Neural cell (in vitro differentiated cells): ENCODE measurements around the gene C4B. TPM values are rescaled to one million over a fixed set of nuclear protein-coding genes. Genes with fewer than 3 reads are reported as not detected.
"Not testable (repeated sequence)": the region's sequence is repeated elsewhere in the genome, so short reads cannot be mapped to it uniquely, and the experiment has no call there.

Experiments
- H2AFZ ChIP-seq: fragments of 200-600, 300-800 bp; sonication (generic), shearing (Covaris generic); 2 replicates; pipeline ENCODE4 v1.6.0; 2014; ENCODE audit warnings: low read depth, mild to moderate bottlenecking, antibody characterized with exemption, low read length, moderate library complexity
- H3F3A ChIP-seq: fragments of 200-600 bp; shearing (Covaris generic); 2 replicates; pipeline ENCODE4 v1.6.1; 2016; ENCODE audit warnings: mild to moderate bottlenecking, moderate library complexity, mixed read lengths, antibody characterized with exemption, low read length; ENCODE audit not compliant: insufficient read depth, poor library complexity, severe bottlenecking
- H3K27ac ChIP-seq: fragments of 200-600, 300-800 bp; sonication (generic), shearing (Covaris generic); 2 replicates; pipeline ENCODE4 v1.5.1; 2014; ENCODE audit warnings: mild to moderate bottlenecking, low read length, moderate library complexity
- H3K27me3 ChIP-seq: fragments of 300-800, 200-600 bp; sonication (generic), shearing (Covaris generic); 2 replicates; pipeline ENCODE4 v1.6.0; 2014; ENCODE audit warnings: mild to moderate bottlenecking, low read depth, low read length, moderate library complexity; ENCODE audit not compliant: insufficient read depth
- H3K36me3 ChIP-seq: fragments of 300-800, 200-600 bp; sonication (generic), shearing (Covaris generic); 2 replicates; pipeline ENCODE4 v1.5.1; 2014; ENCODE audit warnings: mild to moderate bottlenecking, antibody characterized with exemption, low read length, moderate library complexity; ENCODE audit not compliant: insufficient read depth
- H3K4me2 ChIP-seq: fragments of 300-800, 200-600 bp; sonication (generic), shearing (Covaris generic); 2 replicates; pipeline ENCODE4 v1.6.0; 2014; ENCODE audit warnings: mild to moderate bottlenecking, low read length
- H3K4me3 ChIP-seq: fragments of 300-800, 200-600 bp; sonication (generic), shearing (Covaris generic); 2 replicates; pipeline ENCODE4 v1.5.1; 2014; ENCODE audit warnings: mild to moderate bottlenecking, low read length, moderate library complexity
- H3K79me2 ChIP-seq: fragments of 200-600 bp; shearing (Covaris generic); replicated peaks from 2 replicates; pipeline ENCODE4 v1.6.0; 2014; ENCODE audit warnings: mild to moderate bottlenecking, low read length, moderate library complexity; ENCODE audit not compliant: insufficient read depth
- H3K9ac ChIP-seq: fragments of 300-800, 200-600 bp; sonication (generic), shearing (Covaris generic); 2 replicates; pipeline ENCODE4 v1.6.1; 2016; ENCODE audit warnings: mild to moderate bottlenecking, low read length, mixed read lengths
- H3K9me2 ChIP-seq: fragments of 200-600 bp; shearing (Covaris generic); 2 replicates; pipeline ENCODE4 v1.6.1; 2016; ENCODE audit warnings: mild to moderate bottlenecking, low read length, mixed read lengths; ENCODE audit not compliant: insufficient read depth
- H3K9me3 ChIP-seq: fragments of 200-600, 300-800 bp; sonication (generic), shearing (Covaris generic); 2 replicates; pipeline ENCODE4 v1.6.1; 2016; ENCODE audit warnings: mild to moderate bottlenecking, mixed run types, low read length, moderate library complexity, mixed read lengths
- H4K20me1 ChIP-seq: fragments of 200-600 bp; shearing (Covaris generic); 2 replicates; pipeline ENCODE4 v1.6.1; 2016; ENCODE audit warnings: mild to moderate bottlenecking, mixed run types; ENCODE audit not compliant: insufficient read depth
- polyA plus RNA-seq: library from polyadenylated mRNA; depleted of rRNA; stranded (reverse); fragments of >200 nt; gene quantifications from 2 replicates; pipeline ENCODE4 v1.2.3, GENCODE V29; 2014

The C4B gene
- polyA plus RNA-seq, 1 donor from 2014 or later = 4.6 TPM

- H2AFZ ChIP-seq, H3K9ac ChIP-seq, H4K20me1 ChIP-seq, H3K9me3 ChIP-seq, H3K79me2 ChIP-seq, H3K36me3 ChIP-seq, H3F3A ChIP-seq, H3K4me3 ChIP-seq, H3K9me2 ChIP-seq, H3K27me3 ChIP-seq, H3K27ac ChIP-seq, H3K4me2 ChIP-seq: not testable (repeated sequence)
These were observed 1.5 kb upstream of the C4B start for GRCh38 chr6:32012941-32013617.

- H3K9ac ChIP-seq, H3F3A ChIP-seq: not testable (repeated sequence)
These were observed 857 bp upstream of the C4B start for GRCh38 chr6:32013738-32014137.

GRCh38 chr6:32022100-32022499 is 7.5 kb downstream of the C4B start:
- H3K9me3 ChIP-seq, H3K36me3 ChIP-seq, H3K27me3 ChIP-seq, H3K79me2 ChIP-seq, H3K9me2 ChIP-seq, H3K4me2 ChIP-seq, H3K27ac ChIP-seq, H3K4me3 ChIP-seq, H4K20me1 ChIP-seq, H2AFZ ChIP-seq, H3F3A ChIP-seq, H3K9ac ChIP-seq: not testable (repeated sequence)

More at GRCh38 chr6:32013738-32014137, 857 bp upstream of the C4B start:
- not testable (repeated sequence) for H3K36me3 ChIP-seq, H3K9me3 ChIP-seq, H2AFZ ChIP-seq, H3K27me3 ChIP-seq, H3K9me2 ChIP-seq, H3K27ac ChIP-seq, H3K79me2 ChIP-seq, H4K20me1 ChIP-seq, H3K4me2 ChIP-seq, H3K4me3 ChIP-seq

GRCh38 chr6:32028631-32029030 is 14.0 kb downstream of the C4B start:
- not testable (repeated sequence) for H3K4me2 ChIP-seq, H3K36me3 ChIP-seq, H3K27me3 ChIP-seq, H3K4me3 ChIP-seq, H3K9me2 ChIP-seq, H4K20me1 ChIP-seq, H3K27ac ChIP-seq, H2AFZ ChIP-seq, H3K9me3 ChIP-seq, H3K79me2 ChIP-seq, H3F3A ChIP-seq, H3K9ac ChIP-seq

GRCh38 chr6:32029553-32029952 is 15.0 kb downstream of the C4B start:
- H3K4me3 ChIP-seq, H3K4me2 ChIP-seq, H3K27me3 ChIP-seq, H3K79me2 ChIP-seq, H2AFZ ChIP-seq, H3K27ac ChIP-seq, H3K9me2 ChIP-seq, H3K36me3 ChIP-seq, H4K20me1 ChIP-seq, H3F3A ChIP-seq, H3K9ac ChIP-seq, H3K9me3 ChIP-seq: not testable (repeated sequence)

- not testable (repeated sequence) for H3K79me2 ChIP-seq, H3K4me2 ChIP-seq, H3K36me3 ChIP-seq, H2AFZ ChIP-seq, H3K9me3 ChIP-seq, H3K4me3 ChIP-seq, H4K20me1 ChIP-seq, H3K9me2 ChIP-seq, H3F3A ChIP-seq, H3K27ac ChIP-seq, H3K27me3 ChIP-seq, H3K9ac ChIP-seq
These were observed 20.9 kb downstream of the C4B start for GRCh38 chr6:32035283-32036013.

GRCh38 chr6:32037136-32037535 is 22.5 kb downstream of the C4B start:
- H3K4me3 ChIP-seq, H3K27me3 ChIP-seq, H3K27ac ChIP-seq, H3K79me2 ChIP-seq, H3K36me3 ChIP-seq, H3F3A ChIP-seq, H3K4me2 ChIP-seq, H3K9ac ChIP-seq, H3K9me2 ChIP-seq, H2AFZ ChIP-seq, H4K20me1 ChIP-seq, H3K9me3 ChIP-seq: not testable (repeated sequence)
